Nephron progenitor cell (in vitro differentiated cells): ENCODE measurements around the gene PRPF6.

Experiments
- DNase-seq: peaks from one replicate; pipeline ENCODE4 v3.0.0; 2021
- H3K27ac Mint-ChIP-seq: 2 replicates; pipeline ENCODE4 v1.8.0; 2021; ENCODE audit warnings: mild to moderate bottlenecking, moderate library complexity, mixed read lengths
- H3K27me3 Mint-ChIP-seq: 2 replicates; pipeline ENCODE4 v1.8.0; 2021; ENCODE audit warnings: mild to moderate bottlenecking, low read depth, mixed read lengths; ENCODE audit not compliant: poor library complexity
- H3K36me3 Mint-ChIP-seq: 2 replicates; pipeline ENCODE4 v1.8.0; 2021; ENCODE audit warnings: low read depth, mixed read lengths
- H3K4me1 Mint-ChIP-seq: 2 replicates; pipeline ENCODE4 v1.8.0; 2021; ENCODE audit warnings: mixed read lengths
- H3K4me3 Mint-ChIP-seq: 2 replicates; pipeline ENCODE4 v1.8.0; 2021; ENCODE audit warnings: mild to moderate bottlenecking, moderate library complexity, mixed read lengths
- H3K9me3 Mint-ChIP-seq: 2 replicates; pipeline ENCODE4 v1.8.0; 2021; ENCODE audit warnings: mild to moderate bottlenecking, moderate library complexity, mixed read lengths
- CTCF ChIP-seq: fragments of 200-600 bp; sonication (generic); IDR thresholded peaks from 2 replicates; pipeline ENCODE4 v1.5.0; 2021; ENCODE audit warnings: antibody characterized with exemption

Gene PRPF6

GRCh38 chr20:64041781-64042053, 60.8 kb downstream of the PRPF6 start:
- TF ChIP-seq CTCF, result no peak
- no peaks in the 10 kb centered on the region for H3K9me3 Mint-ChIP-seq
- H3K27ac Mint-ChIP-seq, result no peak overlapping the region
- no peak overlapping the region for H3K4me3 Mint-ChIP-seq
- H3K4me1 Mint-ChIP-seq, result peaks cover 30% of the 10 kb centered on the region
- peaks cover 93% of the 10 kb centered on the region for H3K27me3 Mint-ChIP-seq
- no peaks in the 10 kb centered on the region for H3K36me3 Mint-ChIP-seq
- DNase-seq, result no peak

- Mint-ChIP-seq H3K4me1 (peaks cover 30% of the 10 kb centered on the region), H3K4me3 (peak overlapping the region; percentile 68), H3K27ac (no peak overlapping the region), H3K27me3 (peaks cover 93% of the 10 kb centered on the region), H3K9me3 (no peaks in the 10 kb centered on the region), H3K36me3 (no peaks in the 10 kb centered on the region)
- TF ChIP-seq CTCF, result no peak
- no peak for DNase-seq
Measured at GRCh38 chr20:64042054-64042781, 61.3 kb downstream of the PRPF6 start.

- no peak for TF ChIP-seq CTCF
- Mint-ChIP-seq H3K4me1 (peaks cover 30% of the 10 kb centered on the region), H3K4me3 (no peak overlapping the region), H3K27ac (no peak overlapping the region), H3K36me3 (no peaks in the 10 kb centered on the region), H3K9me3 (no peaks in the 10 kb centered on the region), H3K27me3 (peaks cover 92% of the 10 kb centered on the region)
- DNase-seq, result no peak
Measured at GRCh38 chr20:64043768-64044167, 62.8 kb downstream of the PRPF6 start.

- TF ChIP-seq CTCF, result no peak
- Mint-ChIP-seq H3K9me3 (no peaks in the 10 kb centered on the region), H3K36me3 (no peaks in the 10 kb centered on the region), H3K4me1 (peaks cover 27% of the 10 kb centered on the region), H3K27me3 (peaks cover 88% of the 10 kb centered on the region), H3K4me3 (no peak overlapping the region), H3K27ac (no peak overlapping the region)
- no peak for DNase-seq
Measured at GRCh38 chr20:64044484-64045247, 63.7 kb downstream of the PRPF6 start.

- H3K27ac Mint-ChIP-seq, result no peak overlapping the region
- no peak overlapping the region for H3K4me3 Mint-ChIP-seq
- peaks cover 22% of the 10 kb centered on the region for H3K4me1 Mint-ChIP-seq
- no peaks in the 10 kb centered on the region for H3K9me3 Mint-ChIP-seq
- DNase-seq, result no peak
- H3K27me3 Mint-ChIP-seq, result peaks cover 87% of the 10 kb centered on the region
- TF ChIP-seq CTCF, result no peak
- no peaks in the 10 kb centered on the region for H3K36me3 Mint-ChIP-seq
Measured at GRCh38 chr20:64045346-64046011, 64.5 kb downstream of the PRPF6 start.
